Mucosa of stomach (tissue), 1 donor: ENCODE data around the gene PURA.
A peak's percentile ranks its signal among the peaks of the same experiment; 100 is the strongest.

ENCODE experiments used
- H3K27me3 ChIP-seq: one replicate; pipeline ENCODE4 v1.7.0; 2013; ENCODE audit warnings: mild to moderate bottlenecking, low read length; ENCODE audit not compliant: control insufficient read depth, insufficient read depth
- H3K36me3 ChIP-seq: one replicate; pipeline ENCODE4 v1.7.0; 2013; ENCODE audit warnings: low read length; ENCODE audit not compliant: control insufficient read depth, insufficient read depth
- H3K4me1 ChIP-seq: one replicate; pipeline ENCODE4 v1.7.0; 2013; ENCODE audit warnings: mild to moderate bottlenecking, low read length; ENCODE audit not compliant: control insufficient read depth, insufficient read depth
- H3K4me3 ChIP-seq: one replicate; pipeline ENCODE4 v1.7.0; 2013; ENCODE audit warnings: low read length
- H3K9ac ChIP-seq: one replicate; pipeline ENCODE4 v1.7.0; 2013; ENCODE audit warnings: mild to moderate bottlenecking, low read length, moderate library complexity
- H3K9me3 ChIP-seq: one replicate; pipeline ENCODE4 v1.7.0; 2013; ENCODE audit warnings: mild to moderate bottlenecking, low read length, moderate library complexity; ENCODE audit not compliant: control insufficient read depth
- donor health status: Pancreatic carcinoma.

The PURA gene

DNA sequence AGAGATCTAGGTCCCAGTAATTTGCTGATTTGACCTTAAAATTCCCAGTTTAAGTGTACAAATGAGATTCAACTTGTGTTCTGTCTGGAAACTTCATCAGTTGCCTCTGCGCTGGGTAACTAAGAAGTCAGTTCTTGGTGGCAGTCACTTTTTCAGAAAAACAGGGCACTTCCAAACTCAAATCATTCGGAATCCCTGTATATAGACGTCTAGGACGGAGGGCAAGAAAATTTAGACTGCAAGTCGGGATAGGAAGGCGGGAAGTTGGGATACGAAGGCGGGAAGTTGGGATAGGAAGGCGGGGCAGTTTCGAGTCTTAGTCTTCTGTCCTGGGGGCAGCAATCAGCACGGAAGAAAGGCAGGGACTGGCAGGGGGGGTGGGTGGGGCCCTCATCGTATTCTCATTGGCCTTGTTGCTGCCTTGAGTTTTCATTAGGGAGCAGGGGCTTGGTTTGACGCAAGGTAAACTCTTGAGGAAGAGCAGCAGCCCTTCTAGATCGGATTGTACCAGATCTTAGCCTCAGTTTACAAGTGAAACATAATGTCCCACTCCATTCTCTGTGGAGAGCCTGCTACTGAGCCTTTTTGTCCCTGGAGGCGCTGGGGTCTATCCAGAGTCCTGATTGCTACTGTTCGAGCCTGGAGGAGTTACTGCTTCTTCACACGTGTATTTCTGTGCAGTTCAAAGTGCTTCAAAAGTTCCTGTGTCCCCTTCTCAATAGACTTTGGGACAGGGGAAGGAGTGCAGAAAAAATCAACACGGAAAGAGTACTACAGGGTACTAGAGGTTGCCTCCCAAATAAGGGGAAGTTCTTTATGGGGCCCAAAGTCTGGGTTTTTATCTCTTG, 2.7 kb upstream of the PURA start:
- Histone ChIP-seq H3K4me3 (no peak overlapping the region), H3K9ac (no peak overlapping the region), H3K4me1 (peaks cover 36% of the 10 kb centered on the region), H3K9me3 (no peaks in the 10 kb centered on the region), H3K36me3 (no peaks in the 10 kb centered on the region), H3K27me3 (peaks cover 13% of the 10 kb centered on the region)

DNA sequence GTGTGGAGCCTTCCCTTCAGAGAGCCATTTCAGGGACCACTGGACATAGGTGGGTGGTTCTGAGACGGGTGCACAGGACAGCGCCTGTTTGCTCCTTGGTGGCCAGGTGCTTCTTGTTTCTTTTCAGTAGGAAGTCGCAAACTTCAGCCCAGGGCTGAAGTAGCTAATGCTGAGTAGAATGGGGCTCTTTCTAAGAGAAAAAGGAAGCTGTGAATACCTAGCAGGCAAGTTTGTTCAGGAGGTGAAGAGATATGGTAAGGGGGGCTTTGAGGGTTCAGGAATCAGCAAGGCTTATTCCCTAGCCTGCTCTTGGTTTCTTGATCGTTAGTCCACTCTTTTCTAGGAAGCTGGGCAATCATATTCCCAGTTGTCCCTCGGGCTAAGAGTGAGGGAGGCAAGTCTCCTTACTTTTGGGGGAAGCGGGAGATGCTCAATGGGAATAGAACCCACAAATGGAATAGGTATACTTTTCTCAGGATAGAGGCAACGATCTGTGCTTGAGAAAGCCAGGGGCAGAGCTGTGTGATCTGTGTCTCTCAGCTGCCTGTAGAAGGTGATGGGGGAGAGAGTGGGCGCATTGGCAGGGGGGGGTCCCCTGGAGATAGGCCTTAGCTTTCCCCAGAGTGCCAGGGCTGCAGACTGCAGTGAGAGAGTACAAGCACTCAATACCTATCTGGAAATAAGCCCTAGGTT, 1.9 kb upstream of the PURA start:
- Histone ChIP-seq H3K4me1 (peaks cover 38% of the 10 kb centered on the region), H3K27me3 (peaks cover 13% of the 10 kb centered on the region), H3K36me3 (no peaks in the 10 kb centered on the region), H3K9ac (no peak overlapping the region), H3K4me3 (no peak overlapping the region), H3K9me3 (no peaks in the 10 kb centered on the region)

DNA sequence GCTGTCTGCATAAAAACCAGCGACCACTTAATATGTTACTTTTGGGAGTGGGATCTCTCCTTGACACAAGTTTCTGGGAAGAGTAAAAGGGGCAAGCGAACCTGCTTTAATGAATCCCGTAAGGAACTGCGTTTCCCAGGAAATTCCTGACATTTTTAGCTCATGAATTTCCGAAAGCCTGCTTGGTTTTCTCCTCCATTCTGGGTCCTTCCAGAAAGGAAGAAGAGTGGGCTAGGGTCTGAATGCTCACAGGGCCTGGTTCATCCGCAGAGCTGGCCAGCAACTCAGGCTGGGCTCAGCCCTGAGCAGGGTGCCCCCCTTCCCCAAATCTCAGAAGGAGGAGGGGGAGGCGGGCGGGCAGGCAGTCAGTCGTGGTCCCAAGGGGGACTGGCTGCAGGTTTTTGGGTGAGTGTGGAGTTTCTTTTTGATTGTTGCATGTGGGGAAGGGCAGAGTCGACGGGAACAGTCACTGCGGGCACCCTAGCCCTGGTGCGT, 1.2 kb upstream of the PURA start:
- H3K36me3 ChIP-seq: no peaks in the 10 kb centered on the region
- H3K4me3 ChIP-seq: no peak overlapping the region
- peak overlapping the region; percentile 82 for H3K9ac ChIP-seq
- peaks cover 13% of the 10 kb centered on the region for H3K27me3 ChIP-seq
- H3K9me3 ChIP-seq: no peaks in the 10 kb centered on the region
- peaks cover 39% of the 10 kb centered on the region for H3K4me1 ChIP-seq

DNA sequence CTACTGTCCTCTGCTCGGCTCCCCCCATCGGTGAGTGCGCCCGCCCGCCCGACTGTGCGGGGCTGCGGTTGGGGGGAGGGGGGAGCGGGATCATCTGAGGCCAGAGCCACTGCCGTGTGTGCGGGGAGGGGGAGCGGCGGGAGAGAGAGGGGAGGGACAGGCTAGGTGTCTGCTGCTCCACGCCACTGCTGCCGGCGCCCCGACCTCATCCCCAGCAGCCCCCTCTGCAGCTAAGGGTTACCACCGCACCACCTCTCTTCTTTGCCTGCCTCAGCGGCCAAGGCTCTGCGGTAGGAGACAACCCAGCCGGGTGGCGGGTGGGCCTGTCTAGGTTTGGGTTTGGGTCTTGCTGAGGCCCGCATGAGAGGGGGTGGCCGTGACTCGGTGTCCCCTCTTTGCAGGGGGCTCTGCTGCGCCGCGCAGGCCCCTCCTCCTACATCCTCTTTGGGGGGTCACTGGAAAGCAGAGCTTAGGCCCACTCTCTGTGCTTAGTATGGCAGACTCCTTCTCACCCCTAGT, 670 bp upstream of the PURA start:
- peak overlapping the region; percentile 70 for H3K4me3 ChIP-seq
- peaks cover 13% of the 10 kb centered on the region for H3K27me3 ChIP-seq
- peak overlapping the region; percentile 82 for H3K9ac ChIP-seq
- H3K36me3 ChIP-seq: no peaks in the 10 kb centered on the region
- peaks cover 39% of the 10 kb centered on the region for H3K4me1 ChIP-seq
- no peaks in the 10 kb centered on the region for H3K9me3 ChIP-seq

DNA sequence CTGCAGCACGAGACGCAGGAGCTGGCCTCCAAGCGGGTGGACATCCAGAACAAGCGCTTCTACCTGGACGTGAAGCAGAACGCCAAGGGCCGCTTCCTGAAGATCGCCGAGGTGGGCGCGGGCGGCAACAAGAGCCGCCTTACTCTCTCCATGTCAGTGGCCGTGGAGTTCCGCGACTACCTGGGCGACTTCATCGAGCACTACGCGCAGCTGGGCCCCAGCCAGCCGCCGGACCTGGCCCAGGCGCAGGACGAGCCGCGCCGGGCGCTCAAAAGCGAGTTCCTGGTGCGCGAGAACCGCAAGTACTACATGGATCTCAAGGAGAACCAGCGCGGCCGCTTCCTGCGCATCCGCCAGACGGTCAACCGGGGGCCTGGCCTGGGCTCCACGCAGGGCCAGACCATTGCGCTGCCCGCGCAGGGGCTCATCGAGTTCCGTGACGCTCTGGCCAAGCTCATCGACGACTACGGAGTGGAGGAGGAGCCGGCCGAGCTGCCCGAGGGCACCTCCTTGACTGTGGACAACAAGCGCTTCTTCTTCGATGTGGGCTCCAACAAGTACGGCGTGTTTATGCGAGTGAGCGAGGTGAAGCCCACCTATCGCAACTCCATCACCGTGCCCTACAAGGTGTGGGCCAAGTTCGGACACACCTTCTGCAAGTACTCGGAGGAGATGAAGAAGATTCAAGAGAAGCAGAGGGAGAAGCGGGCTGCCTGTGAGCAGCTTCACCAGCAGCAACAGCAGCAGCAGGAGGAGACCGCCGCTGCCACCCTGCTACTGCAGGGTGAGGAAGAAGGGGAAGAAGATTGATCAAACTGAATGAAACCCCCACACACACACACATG, 654 bp downstream of the PURA start:
- Histone ChIP-seq H3K36me3 (no peaks in the 10 kb centered on the region), H3K27me3 (peaks cover 6% of the 10 kb centered on the region), H3K9me3 (no peaks in the 10 kb centered on the region), H3K9ac (peak overlapping the region; percentile 79), H3K4me1 (peaks cover 32% of the 10 kb centered on the region), H3K4me3 (peak overlapping the region; percentile 72)

DNA sequence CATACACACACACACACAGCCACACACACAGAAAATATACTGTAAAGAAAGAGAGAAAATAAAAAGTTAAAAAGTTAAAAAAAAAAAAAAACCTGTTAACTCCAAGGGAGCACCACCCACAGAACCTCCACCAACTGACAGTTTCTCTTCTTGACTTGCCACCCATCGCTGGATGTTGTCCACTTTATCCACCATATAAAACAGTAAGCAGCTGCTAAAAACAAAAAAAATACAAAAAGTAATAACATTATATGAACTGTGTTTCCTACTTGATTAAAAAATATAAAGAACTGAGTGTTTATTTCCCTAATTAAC, 1.2 kb downstream of the PURA start:
- peaks cover 3% of the 10 kb centered on the region for H3K27me3 ChIP-seq
- peak overlapping the region; percentile 72 for H3K4me3 ChIP-seq
- H3K9me3 ChIP-seq: no peaks in the 10 kb centered on the region
- H3K36me3 ChIP-seq: no peaks in the 10 kb centered on the region
- peak overlapping the region; percentile 79 for H3K9ac ChIP-seq
- H3K4me1 ChIP-seq: peaks cover 29% of the 10 kb centered on the region

DNA sequence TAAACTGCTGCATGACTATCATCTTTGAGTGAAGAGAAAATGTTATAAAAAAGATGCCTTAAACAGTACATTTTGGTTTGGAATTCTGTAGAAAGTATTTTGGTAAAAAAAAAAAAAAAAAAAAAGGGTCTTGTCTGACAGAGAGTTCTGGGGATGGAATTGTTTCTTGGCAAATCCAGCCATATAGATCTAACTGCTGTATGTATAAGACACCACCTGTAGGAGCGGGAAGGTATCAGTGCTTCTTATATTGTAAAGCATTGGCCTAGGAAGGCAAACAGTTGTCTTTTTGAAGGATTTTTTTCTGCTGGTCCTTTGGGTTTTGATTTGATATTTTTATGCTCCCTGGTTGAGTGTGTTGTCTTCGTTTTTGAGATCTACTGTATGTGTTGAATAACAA, 2.8 kb downstream of the PURA start:
- Histone ChIP-seq H3K4me3 (no peak overlapping the region), H3K36me3 (no peaks in the 10 kb centered on the region), H3K9ac (no peak overlapping the region), H3K9me3 (no peaks in the 10 kb centered on the region), H3K4me1 (peaks cover 29% of the 10 kb centered on the region), H3K27me3 (peaks cover 3% of the 10 kb centered on the region)

DNA sequence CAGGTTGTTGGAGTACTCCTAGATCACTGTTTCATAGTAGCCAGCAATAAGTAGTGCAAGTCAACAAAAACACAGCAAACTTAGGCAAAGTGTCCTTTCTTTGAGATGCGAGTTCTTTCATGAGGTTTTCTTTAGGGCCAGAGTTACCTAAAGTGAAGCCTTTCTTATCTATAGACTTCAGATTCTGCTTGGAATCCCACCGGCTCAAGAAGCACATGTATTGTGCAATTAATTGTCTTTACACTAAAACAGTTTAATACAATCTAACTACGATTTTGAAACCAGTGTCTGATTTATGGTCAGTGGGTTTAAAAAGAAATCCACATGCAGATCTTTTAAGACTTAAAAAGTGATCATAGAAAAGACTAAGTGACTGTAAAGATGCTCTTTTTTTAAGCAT, 3.6 kb downstream of the PURA start:
- Histone ChIP-seq H3K9ac (no peak overlapping the region), H3K4me3 (no peak overlapping the region), H3K36me3 (no peaks in the 10 kb centered on the region), H3K27me3 (no peaks in the 10 kb centered on the region), H3K9me3 (no peaks in the 10 kb centered on the region), H3K4me1 (peaks cover 23% of the 10 kb centered on the region)

DNA sequence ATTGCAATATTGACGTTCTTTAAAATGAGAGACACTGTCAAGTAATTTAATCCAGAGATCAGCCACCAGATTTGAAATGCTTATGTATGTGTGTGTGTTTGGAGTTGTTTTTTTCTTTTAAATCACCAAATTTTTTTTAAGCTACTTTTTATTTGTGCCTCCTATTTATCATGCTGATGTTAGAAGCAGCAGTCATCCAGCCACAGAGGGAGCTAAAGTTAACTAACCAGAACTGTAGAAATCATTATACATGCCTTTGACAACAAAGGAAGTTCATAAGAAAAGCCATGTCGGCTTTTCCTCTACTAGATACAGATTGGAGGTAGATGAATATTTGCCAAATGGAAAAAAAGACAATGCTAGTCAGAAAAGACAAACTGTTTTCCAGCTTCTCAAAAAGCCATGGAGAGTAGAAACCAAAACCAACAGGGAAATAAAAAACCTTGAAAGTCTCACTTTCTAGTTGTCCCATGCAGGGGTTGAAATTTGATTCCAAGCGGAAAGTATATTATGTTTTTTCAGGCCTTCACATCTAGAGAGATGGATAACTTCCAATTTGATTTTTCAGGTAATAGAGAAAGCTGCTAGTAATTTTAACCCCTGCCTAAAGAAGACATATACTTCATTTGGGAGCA, 4.5 kb downstream of the PURA start:
- no peak overlapping the region for H3K4me3 ChIP-seq
- H3K27me3 ChIP-seq: no peaks in the 10 kb centered on the region
- no peaks in the 10 kb centered on the region for H3K36me3 ChIP-seq
- H3K9ac ChIP-seq: no peak overlapping the region
- peaks cover 15% of the 10 kb centered on the region for H3K4me1 ChIP-seq
- no peaks in the 10 kb centered on the region for H3K9me3 ChIP-seq

DNA sequence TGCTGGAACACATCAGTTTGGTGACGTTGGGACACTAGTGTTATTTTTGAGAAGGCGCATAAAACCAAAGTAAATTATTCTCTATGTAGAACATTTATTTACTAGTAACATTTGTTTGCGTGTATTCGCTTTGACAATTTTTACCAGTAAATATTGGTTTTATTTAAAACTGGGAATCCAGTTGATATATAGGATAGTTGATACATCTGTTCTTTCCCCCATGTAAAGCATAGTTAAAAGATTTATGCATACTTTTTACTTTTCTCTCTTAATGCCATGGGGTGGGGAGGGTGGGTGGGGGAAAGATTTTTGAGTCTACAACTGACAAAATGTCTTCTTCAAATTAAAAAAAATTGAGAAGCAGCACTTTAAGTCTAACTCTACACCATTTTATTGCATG, 11.7 kb downstream of the PURA start, which contains the start of gene IGIP:
TSS of gene IGIP (plus strand) at position 301 of the 400 bp plus-strand sequence. CDS start 2,540 bp downstream, outside the sequence.
- Histone ChIP-seq H3K9me3 (no peaks in the 10 kb centered on the region), H3K9ac (no peak within 1 kb of the TSS), H3K4me1 (peaks cover 8% of the 10 kb centered on the region), H3K36me3 (no peaks in the 10 kb centered on the region), H3K4me3 (no peak within 1 kb of the TSS), H3K27me3 (no peaks in the 10 kb centered on the region)

DNA sequence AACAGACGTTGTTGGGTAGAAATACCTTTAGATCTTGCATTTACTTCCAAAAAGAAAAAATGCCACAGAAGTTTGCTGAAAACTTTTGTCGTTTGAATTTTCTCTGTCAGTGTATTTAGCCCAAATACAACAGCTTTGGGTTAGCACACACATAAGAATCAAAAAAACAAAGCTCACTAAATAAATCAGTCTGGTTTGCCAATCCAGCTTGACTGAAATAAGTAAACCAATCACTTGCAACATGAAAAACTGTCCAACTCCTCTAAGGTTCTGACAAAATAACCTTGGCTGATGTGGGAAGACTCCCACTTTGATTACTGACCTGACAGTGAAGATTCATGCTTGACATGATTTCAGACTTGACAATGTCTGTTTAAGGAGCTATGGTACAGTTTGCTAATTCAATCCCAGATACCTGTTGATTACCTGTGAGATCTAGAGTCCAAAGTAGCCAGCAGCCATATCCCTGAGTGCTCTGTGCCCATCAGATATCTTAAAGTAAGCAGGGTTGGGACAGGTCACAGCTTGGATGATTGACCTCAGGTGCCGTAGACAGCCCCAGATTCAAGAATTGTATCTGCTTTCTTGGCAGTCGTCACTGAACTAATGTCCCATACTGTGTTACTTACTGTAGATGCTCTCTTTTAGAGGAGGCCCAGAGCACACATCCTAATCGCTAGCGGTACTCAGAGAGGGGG, 12.6 kb downstream of the PURA start:
- Histone ChIP-seq H3K4me3 (no peak overlapping the region), H3K27me3 (no peaks in the 10 kb centered on the region), H3K4me1 (peaks cover 14% of the 10 kb centered on the region), H3K9ac (no peak overlapping the region), H3K36me3 (no peaks in the 10 kb centered on the region), H3K9me3 (no peaks in the 10 kb centered on the region)
